NCI-H2081 (cell line): ENCODE measurements around the gene TRIM9.

Source experiments
- DNase-seq, 2 experiments: peaks; one replicate each; lab custom pipeline; 2025; lab: John Stamatoyannopoulos, UW

Gene TRIM9

GRCh38 chr14:51094901-51095853, at the start of gene TRIM9:
Gene TRIM9, minus strand, starts transcription at chr14:51095105. Its CDS starts 166 bp downstream, at chr14:51094939.
- DNase-seq: peak; percentile 98 to 99

GRCh38 chr14:51140856-51141255, 46.0 kb upstream of the TRIM9 start:
- DNase-seq: no peak

- DNase-seq: no peak
These were observed 45.4 kb upstream of the TRIM9 start for GRCh38 chr14:51140338-51140737.

GRCh38 chr14:51139121-51139681, 44.3 kb upstream of the TRIM9 start:
- no peak for DNase-seq

DNA sequence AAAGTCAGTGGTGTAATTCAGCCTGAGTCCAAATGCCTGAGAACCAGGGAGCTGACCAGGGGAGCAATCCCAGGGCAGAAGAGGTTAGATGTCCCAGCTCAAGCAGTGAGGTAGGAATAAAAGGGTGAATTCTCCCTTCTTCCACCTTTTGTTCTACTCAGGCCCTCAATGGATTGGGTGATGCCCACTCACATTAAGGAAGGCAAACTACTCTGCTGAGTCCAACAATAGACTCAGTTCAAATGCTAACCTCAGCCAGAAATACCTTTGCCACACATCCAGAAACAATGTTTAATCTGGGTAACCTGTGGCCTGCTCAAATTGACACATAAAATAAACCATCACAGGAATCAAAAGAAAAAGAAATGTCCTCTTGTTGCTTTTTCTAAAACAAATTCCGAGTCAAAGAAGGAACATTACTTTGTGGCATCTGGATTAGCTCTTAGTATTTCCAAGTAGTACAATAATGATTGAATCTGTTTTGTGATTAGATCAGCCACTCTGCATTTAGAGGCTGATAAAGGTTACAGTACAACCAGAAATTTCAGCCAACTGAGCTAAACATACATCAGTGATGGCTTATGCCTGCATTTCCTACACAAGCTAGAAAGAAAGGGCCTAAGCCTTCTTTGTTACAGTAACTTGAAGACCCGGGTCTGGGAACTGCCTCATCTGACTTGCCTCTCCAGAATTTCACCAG, 43.6 kb upstream of the TRIM9 start:
- DNase-seq: no peak

- DNase-seq: no peak
These were observed 36.6 kb upstream of the TRIM9 start for GRCh38 chr14:51131516-51131915.

- DNase-seq: no peak
These were observed 34.2 kb upstream of the TRIM9 start for GRCh38 chr14:51129130-51129529.

DNA sequence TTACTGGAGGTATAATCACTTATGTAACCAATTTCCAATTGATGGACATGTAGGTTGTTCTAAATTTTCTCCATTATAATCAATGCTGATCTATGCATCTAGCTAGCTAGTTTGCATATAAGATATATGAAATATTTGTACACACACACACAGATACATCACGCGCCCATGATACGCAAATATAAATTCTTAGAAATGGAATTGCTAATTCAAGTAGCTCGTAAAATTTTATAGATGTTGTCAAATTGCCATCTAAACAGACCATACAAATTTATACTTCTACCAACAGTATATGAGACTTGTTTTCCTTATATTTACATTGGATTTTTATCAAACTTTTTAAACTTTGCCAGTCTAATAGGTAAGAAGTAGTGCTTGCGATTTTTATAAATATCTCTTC, 29.1 kb upstream of the TRIM9 start:
- no peak for DNase-seq

DNA sequence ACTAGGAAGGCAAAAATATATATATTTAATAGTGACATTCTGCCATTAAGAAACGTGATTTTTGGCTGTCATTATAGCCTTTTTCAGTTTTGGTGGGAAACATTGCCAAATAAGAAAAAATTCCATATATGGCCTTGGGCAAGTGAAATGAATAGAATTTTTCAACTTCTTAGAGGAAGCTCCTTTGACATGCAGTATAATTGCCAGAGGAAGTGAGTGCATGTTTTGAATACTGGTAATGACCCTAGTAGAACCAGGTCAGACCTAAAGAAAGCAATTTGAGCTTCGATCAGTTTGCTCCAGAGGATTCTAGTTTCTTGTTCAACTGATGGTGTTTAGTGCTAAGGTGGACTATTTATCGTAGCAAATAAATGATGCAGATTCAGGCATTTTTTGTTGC, 26.2 kb upstream of the TRIM9 start:
- DNase-seq: no peak

- no peak for DNase-seq
These were observed 24.6 kb upstream of the TRIM9 start for GRCh38 chr14:51119411-51120051.

DNA sequence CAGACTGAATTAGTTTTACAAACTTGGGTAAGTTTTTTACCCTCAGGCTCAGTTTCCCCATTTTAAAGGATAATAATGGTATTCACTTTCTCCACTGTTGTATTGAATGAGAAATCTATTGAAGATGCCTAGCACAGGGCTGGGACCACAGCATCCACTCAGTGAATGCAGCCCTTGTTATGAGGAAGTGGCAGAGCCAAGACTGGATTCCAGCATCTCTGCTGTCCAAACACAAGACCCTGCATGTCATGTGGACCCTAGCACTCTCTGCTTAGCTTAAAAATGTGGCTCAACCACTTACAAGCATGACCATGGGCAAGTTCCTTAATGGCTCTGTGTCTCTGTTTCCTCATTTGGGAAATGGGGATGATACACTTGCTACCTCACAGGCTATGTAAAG, 24.1 kb upstream of the TRIM9 start:
- no peak for DNase-seq

DNA sequence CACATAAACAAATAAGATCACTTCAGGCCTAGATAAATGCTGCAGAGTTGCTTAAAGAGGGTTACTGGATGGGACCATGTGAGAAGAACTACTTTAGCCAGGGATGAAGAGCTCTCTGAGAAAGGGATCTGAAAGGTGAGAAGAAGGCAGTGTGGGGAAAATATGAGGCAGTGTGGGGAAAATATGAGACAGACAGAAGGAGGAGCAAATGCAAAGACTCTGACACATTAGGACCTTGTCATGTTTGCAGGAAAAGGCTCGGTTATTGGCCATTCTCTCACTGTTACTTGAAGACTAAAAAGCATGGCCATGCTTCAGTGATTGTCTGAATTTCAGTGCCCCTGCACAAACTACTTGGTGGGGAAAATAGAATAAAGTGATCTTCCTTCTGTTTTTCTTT, 22.7 kb upstream of the TRIM9 start:
- no peak for DNase-seq

- no peak for DNase-seq
These were observed 21.8 kb upstream of the TRIM9 start for GRCh38 chr14:51116682-51117081.

GRCh38 chr14:51109651-51110050, 14.7 kb upstream of the TRIM9 start:
- no peak for DNase-seq

GRCh38 chr14:51107801-51108200, 12.9 kb upstream of the TRIM9 start:
- no peak for DNase-seq

- DNase-seq: no peak
These were observed 9.6 kb upstream of the TRIM9 start for GRCh38 chr14:51104467-51104866.

DNA sequence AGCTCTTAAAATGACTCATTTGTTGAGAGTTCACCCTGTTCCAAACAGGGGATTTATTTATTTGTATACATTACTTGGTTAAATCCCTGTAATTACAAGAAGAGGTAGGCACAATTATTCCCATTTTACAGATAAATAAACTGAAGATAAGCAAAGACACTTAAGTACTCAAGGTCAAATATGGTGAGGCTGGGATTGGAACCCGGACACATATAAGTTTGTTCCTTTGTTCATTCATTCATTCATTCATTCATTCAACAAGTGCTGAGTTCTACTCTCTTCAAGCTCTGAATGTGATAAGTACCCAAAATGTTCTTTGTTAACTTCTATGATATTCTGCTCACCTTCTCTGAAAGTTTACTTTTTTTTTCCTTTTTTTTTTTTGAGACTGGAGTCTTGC, 2.4 kb upstream of the TRIM9 start:
- peak in 1 of 2 experiments; percentile 28 for DNase-seq

DNA sequence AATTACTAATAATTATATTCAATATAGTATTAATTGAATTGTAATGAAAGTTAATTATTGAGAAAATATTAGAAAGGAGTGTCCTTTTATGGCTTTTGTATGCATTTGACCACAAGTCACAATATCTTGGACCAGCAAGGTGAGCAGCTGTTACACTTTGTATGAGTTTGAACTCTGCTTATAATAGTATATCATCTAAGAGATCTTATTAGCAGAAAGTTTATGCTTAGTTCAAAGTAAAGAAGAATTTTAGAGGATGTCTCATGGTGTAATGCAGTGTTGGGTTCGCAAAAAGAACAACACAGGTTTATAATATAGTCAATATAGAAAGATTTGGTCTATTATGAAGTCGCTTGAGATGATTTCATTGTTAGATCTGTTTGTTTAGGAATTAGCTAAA, 2.0 kb upstream of the TRIM9 start:
- DNase-seq: no peak

GRCh38 chr14:51095854-51096823, 1.2 kb upstream of the TRIM9 start:
- DNase-seq: peak; percentile 4 to 61

DNA sequence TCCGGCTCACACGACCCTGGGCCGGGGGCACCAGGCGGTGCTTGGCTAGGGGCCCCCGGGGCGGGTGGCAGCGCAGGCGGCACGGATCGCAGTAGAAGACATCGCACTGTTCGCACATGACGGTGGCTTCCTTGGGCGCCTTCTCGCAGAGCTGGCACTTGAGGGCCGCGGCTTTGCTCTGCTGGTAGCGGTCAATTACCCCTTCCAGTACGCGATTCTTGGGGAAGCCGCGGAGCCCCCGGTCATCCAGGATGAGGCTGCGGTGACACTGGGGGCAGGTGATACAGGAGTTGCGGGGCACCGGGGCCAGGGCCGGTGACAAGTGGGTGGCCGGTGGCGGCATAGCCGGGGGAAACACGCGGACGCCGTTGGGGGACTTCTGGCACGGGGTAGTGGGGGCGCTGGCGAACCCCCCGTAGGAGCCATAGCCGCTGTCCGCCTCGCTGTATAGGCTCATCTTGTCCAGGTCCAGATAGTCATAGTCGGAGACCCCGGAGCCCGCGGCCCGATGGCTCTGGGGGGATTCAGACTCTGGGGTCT, 553 bp downstream of the TRIM9 start:
- DNase-seq: peak; percentile 40 to 41
